ENCODE measurements around the gene PHF14.

The PHF14 gene

GRCh38 chr7:11191574-11192220 is 218.0 kb downstream of the PHF14 start:
- H3K9me3 ChIP-seq (ENCODE audit: insufficient read depth, low read length), result peaks cover 14% of the 10 kb centered on the region; the same call in 1 of the 2 replicates
- no peaks in the 10 kb centered on the region for H3K27me3 ChIP-seq (ENCODE audit: insufficient read depth, insufficient read length)
- no peak for TF ChIP-seq SUZ12 (IDR thresholded peaks at IDR 0.05; ENCODE audit: extremely low read depth, insufficient read depth, insufficient read length)
- no peak for TF ChIP-seq YY1 (IDR thresholded peaks at IDR 0.05; ENCODE audit: insufficient read depth, insufficient read length)
- TF ChIP-seq ZNF274 (IDR thresholded peaks at IDR 0.05; ENCODE audit: low read depth, low read length), result no peak
- peak; percentile 54 for DNase-seq (ENCODE audit: low read depth, low spot score)
- H3K36me3 ChIP-seq (ENCODE audit: insufficient read depth, insufficient read length, low read length), result no peaks in the 10 kb centered on the region
- no peak overlapping the region for H3K9ac ChIP-seq (ENCODE audit: insufficient read length, low read depth)
- no peak overlapping the region for H3K4me3 ChIP-seq (ENCODE audit: insufficient read length, low read depth)
- H3K4me1 ChIP-seq (ENCODE audit: insufficient read depth, insufficient read length), result no peaks in the 10 kb centered on the region

GRCh38 chr7:11192506-11192905 is 218.8 kb downstream of the PHF14 start:
- no peak for DNase-seq (ENCODE audit: low read depth, low spot score)
- peak overlapping the region; percentile 27 for H3K4me3 ChIP-seq (ENCODE audit: insufficient read length, low read depth)
- peaks cover 14% of the 10 kb centered on the region; the same call in 1 of the 2 replicates for H3K9me3 ChIP-seq (ENCODE audit: insufficient read depth, low read length)
- no peaks in the 10 kb centered on the region for H3K4me1 ChIP-seq (ENCODE audit: insufficient read depth, insufficient read length)
- no peaks in the 10 kb centered on the region for H3K27me3 ChIP-seq (ENCODE audit: insufficient read depth, insufficient read length)
- H3K36me3 ChIP-seq (ENCODE audit: insufficient read depth, insufficient read length, low read length), result no peaks in the 10 kb centered on the region
- TF ChIP-seq ZNF274 (IDR thresholded peaks at IDR 0.05; ENCODE audit: low read depth, low read length), result no peak
- TF ChIP-seq YY1 (IDR thresholded peaks at IDR 0.05; ENCODE audit: insufficient read depth, insufficient read length), result no peak
- TF ChIP-seq SUZ12 (IDR thresholded peaks at IDR 0.05; ENCODE audit: extremely low read depth, insufficient read depth, insufficient read length), result no peak
- peak overlapping the region; percentile 71 for H3K9ac ChIP-seq (ENCODE audit: insufficient read length, low read depth)

- Histone ChIP-seq H3K36me3 (ENCODE audit: insufficient read depth, insufficient read length, low read length) (no peaks in the 10 kb centered on the region), H3K9ac (ENCODE audit: insufficient read length, low read depth) (peak overlapping the region; percentile 71), H3K4me3 (ENCODE audit: insufficient read length, low read depth) (peak overlapping the region; percentile 27), H3K4me1 (ENCODE audit: insufficient read depth, insufficient read length) (no peaks in the 10 kb centered on the region), H3K27me3 (ENCODE audit: insufficient read depth, insufficient read length) (no peaks in the 10 kb centered on the region), H3K9me3 (ENCODE audit: insufficient read depth, low read length) (peaks cover 7% of the 10 kb centered on the region; the same call in 1 of the 2 replicates)
- DNase-seq (ENCODE audit: low read depth, low spot score), result peak; percentile 74
- TF ChIP-seq SUZ12 (IDR thresholded peaks at IDR 0.05; ENCODE audit: extremely low read depth, insufficient read depth, insufficient read length) (no peak), YY1 (IDR thresholded peaks at IDR 0.05; ENCODE audit: insufficient read depth, insufficient read length) (no peak), ZNF274 (IDR thresholded peaks at IDR 0.05; ENCODE audit: low read depth, low read length) (no peak)
Observed at GRCh38 chr7:11193131-11193867, 219.6 kb downstream of the PHF14 start.

GRCh38 chr7:11193888-11194287 is 220.2 kb downstream of the PHF14 start:
- Histone ChIP-seq H3K9me3 (ENCODE audit: insufficient read depth, low read length) (peaks cover 1% of the 10 kb centered on the region; the same call in 1 of the 2 replicates), H3K27me3 (ENCODE audit: insufficient read depth, insufficient read length) (no peaks in the 10 kb centered on the region), H3K36me3 (ENCODE audit: insufficient read depth, insufficient read length, low read length) (no peaks in the 10 kb centered on the region), H3K4me1 (ENCODE audit: insufficient read depth, insufficient read length) (no peaks in the 10 kb centered on the region), H3K9ac (ENCODE audit: insufficient read length, low read depth) (peak overlapping the region; percentile 57), H3K4me3 (ENCODE audit: insufficient read length, low read depth) (no peak overlapping the region)
- TF ChIP-seq YY1 (IDR thresholded peaks at IDR 0.05; ENCODE audit: insufficient read depth, insufficient read length) (no peak), ZNF274 (IDR thresholded peaks at IDR 0.05; ENCODE audit: low read depth, low read length) (no peak), SUZ12 (IDR thresholded peaks at IDR 0.05; ENCODE audit: extremely low read depth, insufficient read depth, insufficient read length) (no peak)
- no peak for DNase-seq (ENCODE audit: low read depth, low spot score)

GRCh38 chr7:11194492-11194891 is 220.8 kb downstream of the PHF14 start:
- H3K27me3 ChIP-seq (ENCODE audit: insufficient read depth, insufficient read length), result no peaks in the 10 kb centered on the region
- no peaks in the 10 kb centered on the region for H3K36me3 ChIP-seq (ENCODE audit: insufficient read depth, insufficient read length, low read length)
- no peaks in the 10 kb centered on the region for H3K4me1 ChIP-seq (ENCODE audit: insufficient read depth, insufficient read length)
- TF ChIP-seq SUZ12 (IDR thresholded peaks at IDR 0.05; ENCODE audit: extremely low read depth, insufficient read depth, insufficient read length) (no peak), YY1 (IDR thresholded peaks at IDR 0.05; ENCODE audit: insufficient read depth, insufficient read length) (no peak), ZNF274 (IDR thresholded peaks at IDR 0.05; ENCODE audit: low read depth, low read length) (no peak)
- H3K9ac ChIP-seq (ENCODE audit: insufficient read length, low read depth), result no peak overlapping the region
- no peak overlapping the region for H3K4me3 ChIP-seq (ENCODE audit: insufficient read length, low read depth)
- H3K9me3 ChIP-seq (ENCODE audit: insufficient read depth, low read length), result no peaks in the 10 kb centered on the region
- no peak for DNase-seq (ENCODE audit: low read depth, low spot score)

- no peak for DNase-seq (ENCODE audit: low read depth, low spot score)
- H3K4me3 ChIP-seq (ENCODE audit: insufficient read length, low read depth), result no peak overlapping the region
- no peaks in the 10 kb centered on the region for H3K36me3 ChIP-seq (ENCODE audit: insufficient read depth, insufficient read length, low read length)
- H3K27me3 ChIP-seq (ENCODE audit: insufficient read depth, insufficient read length), result no peaks in the 10 kb centered on the region
- TF ChIP-seq ZNF274 (IDR thresholded peaks at IDR 0.05; ENCODE audit: low read depth, low read length) (no peak), YY1 (IDR thresholded peaks at IDR 0.05; ENCODE audit: insufficient read depth, insufficient read length) (no peak), SUZ12 (IDR thresholded peaks at IDR 0.05; ENCODE audit: extremely low read depth, insufficient read depth, insufficient read length) (no peak)
- no peak overlapping the region for H3K9ac ChIP-seq (ENCODE audit: insufficient read length, low read depth)
- no peaks in the 10 kb centered on the region for H3K4me1 ChIP-seq (ENCODE audit: insufficient read depth, insufficient read length)
- H3K9me3 ChIP-seq (ENCODE audit: insufficient read depth, low read length), result no peaks in the 10 kb centered on the region
Observed at GRCh38 chr7:11195502-11195901, 221.8 kb downstream of the PHF14 start.

GRCh38 chr7:11196143-11196542 is 222.5 kb downstream of the PHF14 start:
- Histone ChIP-seq H3K4me3 (ENCODE audit: insufficient read length, low read depth) (no peak overlapping the region), H3K9me3 (ENCODE audit: insufficient read depth, low read length) (0 out of 2 replicates have a peak, but pooled peaks cover 3% of the 10 kb centered on the region), H3K36me3 (ENCODE audit: insufficient read depth, insufficient read length, low read length) (no peaks in the 10 kb centered on the region), H3K9ac (ENCODE audit: insufficient read length, low read depth) (no peak overlapping the region), H3K4me1 (ENCODE audit: insufficient read depth, insufficient read length) (no peaks in the 10 kb centered on the region), H3K27me3 (ENCODE audit: insufficient read depth, insufficient read length) (no peaks in the 10 kb centered on the region)
- TF ChIP-seq ZNF274 (IDR thresholded peaks at IDR 0.05; ENCODE audit: low read depth, low read length), result no peak
- no peak for TF ChIP-seq SUZ12 (IDR thresholded peaks at IDR 0.05; ENCODE audit: extremely low read depth, insufficient read depth, insufficient read length)
- no peak for TF ChIP-seq YY1 (IDR thresholded peaks at IDR 0.05; ENCODE audit: insufficient read depth, insufficient read length)
- no peak for DNase-seq (ENCODE audit: low read depth, low spot score)
